Activated CD4-positive, alpha-beta T cell treated with anti-CD3 and anti-CD28 coated beads, Interleukin-2, Interleukin-4, amounts not matched to agents 100 ng/mL and 50 ng/mL, durations not matched to agents 16 hours and 8 hours (primary cell): Measurements from ENCODE around the gene SUSD1.

Source experiments
- DNase-seq: peaks from one replicate; pipeline ENCODE4 v3.0.0-alpha.2; 2020; ENCODE audit warnings: low spot score

Gene SUSD1

DNA sequence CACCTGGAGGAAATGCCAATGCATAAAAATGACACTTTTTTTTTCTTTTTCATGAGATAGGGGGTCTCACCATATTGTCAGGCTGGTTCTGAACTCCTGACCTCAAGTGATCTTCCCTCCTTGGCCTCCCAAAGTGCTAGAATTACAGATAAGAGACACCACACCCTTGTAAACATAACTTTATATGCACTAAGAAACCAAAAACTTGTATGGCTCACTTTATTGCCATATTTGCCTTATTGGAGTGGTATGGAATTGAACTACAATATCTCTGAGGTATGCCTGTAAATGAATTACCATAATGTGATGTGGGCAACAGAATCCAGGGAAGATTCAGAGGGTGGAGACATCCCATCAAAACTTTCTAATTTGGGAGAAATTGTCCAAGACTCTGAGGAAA, 164.6 kb downstream of the SUSD1 start:
- no peak for DNase-seq

GRCh38 chr9:112009656-112010055, 165.4 kb downstream of the SUSD1 start:
- no peak for DNase-seq

- DNase-seq: no peak
Observed at GRCh38 chr9:112007575-112008240, 167.4 kb downstream of the SUSD1 start.

DNA sequence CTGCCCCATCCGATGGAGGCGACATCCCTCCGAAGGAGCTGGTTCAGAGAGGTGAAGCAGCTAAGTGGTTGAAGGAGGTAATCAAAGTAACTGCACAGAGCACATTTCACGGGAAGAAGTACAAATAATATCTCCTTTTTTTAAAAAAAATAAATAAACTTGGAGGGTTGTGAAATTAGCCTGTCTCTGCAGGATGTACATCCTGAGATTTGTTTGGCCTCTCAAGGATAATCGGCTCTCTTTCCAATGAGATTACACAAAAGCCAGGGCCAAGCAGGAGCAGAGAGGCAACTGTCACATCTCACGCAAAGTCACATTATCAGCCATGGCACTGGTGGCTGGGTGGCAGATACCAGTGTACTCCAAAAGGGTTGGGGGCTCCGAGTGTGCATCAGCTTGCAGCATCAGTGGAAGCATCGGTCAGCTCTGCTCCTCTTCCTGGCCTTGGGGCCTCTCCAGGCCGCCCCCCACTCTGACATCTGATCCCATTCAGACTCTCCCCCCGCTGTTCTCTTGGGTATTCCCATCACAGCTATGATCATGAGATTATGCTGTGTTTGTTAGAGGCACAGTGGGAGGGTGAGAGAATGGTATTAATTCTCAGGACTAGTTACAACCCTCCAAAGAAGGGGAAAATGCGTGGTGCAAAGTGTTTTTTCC, 168.6 kb downstream of the SUSD1 start:
- no peak for DNase-seq

DNA sequence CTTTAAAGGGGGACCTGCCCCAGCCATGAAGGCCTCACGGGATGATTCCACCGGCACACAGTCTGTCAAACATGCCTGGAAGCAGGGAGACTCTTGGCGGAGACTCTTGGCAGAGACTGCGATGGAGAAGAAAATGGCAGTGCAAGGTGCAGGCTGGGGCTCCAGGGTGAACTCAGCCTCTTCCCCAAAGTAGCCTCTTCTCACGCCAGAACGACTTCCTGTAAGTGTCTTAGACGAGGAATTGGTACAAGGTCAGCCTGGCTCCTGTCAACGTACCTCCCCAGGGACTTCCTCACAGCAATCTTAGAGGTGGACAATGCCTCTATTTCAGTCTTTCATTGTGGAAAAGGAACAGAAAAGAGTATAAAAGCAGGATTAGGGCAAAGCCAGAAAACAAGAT, 169.2 kb downstream of the SUSD1 start:
- no peak for DNase-seq

GRCh38 chr9:112003538-112003937, 171.6 kb downstream of the SUSD1 start:
- DNase-seq: no peak

DNA sequence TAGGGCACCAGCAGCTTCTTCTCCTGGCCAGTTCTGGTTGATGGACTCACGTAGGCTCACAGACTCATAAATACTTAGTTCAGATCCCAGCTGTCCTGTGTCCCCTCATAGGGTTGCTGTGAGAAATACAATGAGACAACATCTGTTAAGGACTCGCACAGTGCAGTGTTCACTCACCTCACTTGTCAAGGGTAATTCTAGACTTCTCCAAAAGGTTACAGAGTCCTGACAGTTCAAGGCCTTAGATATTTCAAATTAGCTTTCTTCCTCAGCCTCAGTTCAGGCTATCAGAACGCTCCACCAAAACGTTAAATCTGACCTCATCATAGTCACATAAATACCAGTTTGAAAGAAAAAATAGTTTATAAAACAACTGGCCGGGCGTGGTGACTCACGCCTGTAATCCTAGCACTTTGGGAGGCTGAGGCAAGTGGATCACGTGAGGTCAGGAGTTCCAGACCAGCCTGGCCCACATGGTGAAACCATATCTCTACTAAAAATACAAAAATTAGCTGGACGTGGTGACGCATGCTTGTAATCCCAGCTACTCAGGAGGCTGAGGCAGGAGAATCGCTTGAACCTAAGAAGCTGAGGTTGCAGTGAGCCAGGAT, 172.1 kb downstream of the SUSD1 start:
- DNase-seq: no peak

GRCh38 chr9:112002131-112002846, 172.8 kb downstream of the SUSD1 start:
- DNase-seq: peak; percentile 19

DNA sequence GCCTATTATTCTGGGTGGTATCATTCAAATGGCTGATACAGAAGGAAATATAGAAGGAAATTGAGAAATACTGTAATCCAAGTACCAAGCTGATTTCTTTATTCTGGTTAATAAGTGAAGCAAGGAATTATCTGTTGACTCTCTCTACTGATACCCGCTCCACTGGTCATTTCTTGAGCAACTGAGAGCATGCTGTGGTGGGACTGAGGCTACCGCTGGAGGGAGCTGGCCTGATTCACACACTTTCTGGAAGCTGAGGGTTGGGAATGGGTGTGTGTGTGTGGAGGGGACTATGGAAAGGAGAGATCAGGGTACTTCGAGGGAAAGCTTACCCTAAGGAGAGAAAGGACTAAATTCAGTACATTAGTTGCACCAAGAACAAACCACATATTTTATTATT, 174.4 kb downstream of the SUSD1 start:
- no peak for DNase-seq

GRCh38 chr9:111999319-111999718, 175.8 kb downstream of the SUSD1 start:
- no peak for DNase-seq

- DNase-seq: no peak
Observed at GRCh38 chr9:111997831-111998230, 177.3 kb downstream of the SUSD1 start.

DNA sequence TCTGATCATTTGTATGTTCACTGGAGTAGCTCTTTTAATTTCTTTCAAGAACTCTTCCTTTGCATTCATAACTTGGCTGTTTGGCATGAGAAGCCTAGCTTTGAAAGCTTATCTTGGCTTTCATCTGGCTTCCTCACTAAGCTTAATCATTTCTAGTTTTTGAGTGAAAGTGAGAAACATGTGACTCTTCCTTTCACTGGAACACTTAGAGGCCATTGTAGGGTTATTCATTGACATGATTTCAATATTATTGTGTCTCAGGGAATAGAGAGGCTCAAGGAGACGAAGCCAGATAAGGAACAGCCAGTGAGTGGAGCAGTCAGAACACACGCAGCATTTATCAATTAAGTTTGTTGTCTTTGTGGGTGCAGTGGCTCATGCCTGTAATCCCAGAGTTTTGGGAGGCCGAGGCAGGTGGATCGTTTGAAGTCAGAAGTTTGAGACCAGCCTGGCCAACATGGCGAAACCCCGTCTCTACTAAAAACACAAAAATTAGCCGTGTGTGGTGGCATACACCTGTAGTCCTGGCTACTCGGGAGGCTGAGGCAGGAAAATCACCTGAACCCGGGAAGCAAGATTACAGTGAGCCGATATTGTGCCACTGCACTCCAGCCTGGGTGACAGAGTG, 180.2 kb downstream of the SUSD1 start:
- DNase-seq: peak; percentile 79

GRCh38 chr9:111993319-111993718, 181.8 kb downstream of the SUSD1 start:
- no peak for DNase-seq

- DNase-seq: peak; percentile 73
Observed at GRCh38 chr9:111992523-111992922, 182.6 kb downstream of the SUSD1 start.

DNA sequence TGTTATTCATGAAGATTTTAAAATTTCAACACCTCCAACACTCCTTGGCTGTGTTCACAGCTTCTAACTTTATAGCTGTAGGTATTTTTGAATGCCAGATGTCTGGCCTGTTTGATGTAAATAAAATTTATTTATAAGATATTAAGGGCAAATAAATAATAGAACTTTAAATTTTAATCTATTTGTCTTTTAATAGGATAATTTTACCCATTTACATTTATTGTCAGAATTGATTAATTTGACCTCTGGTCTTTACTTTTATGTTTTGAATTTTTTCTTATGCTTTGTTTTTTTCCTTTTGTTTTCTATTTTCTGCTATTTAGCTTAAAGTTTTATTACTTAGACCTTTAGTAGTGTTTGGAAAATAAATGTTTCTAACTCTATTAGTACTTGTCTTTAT, 183.9 kb downstream of the SUSD1 start:
- no peak for DNase-seq
